GM18909 (cell line): ENCODE results near the gene LMTK3.
A peak's percentile ranks its signal among the peaks of the same experiment; 100 is the strongest.

Experiments
- ATAC-seq: cut with Tn5 transposase; IDR thresholded peaks from one replicate; pipeline ENCODE4 v1.9.1; 2021; ENCODE audit warnings: mild to moderate bottlenecking; ENCODE audit not compliant: unreplicated experiment, poor library complexity

LMTK3 gene

GRCh38 chr19:48454150-48454730 is 57.4 kb downstream of the LMTK3 start:
- ATAC-seq, result no peak

GRCh38 chr19:48452289-48453190 is 59.1 kb downstream of the LMTK3 start:
- no peak for ATAC-seq

DNA sequence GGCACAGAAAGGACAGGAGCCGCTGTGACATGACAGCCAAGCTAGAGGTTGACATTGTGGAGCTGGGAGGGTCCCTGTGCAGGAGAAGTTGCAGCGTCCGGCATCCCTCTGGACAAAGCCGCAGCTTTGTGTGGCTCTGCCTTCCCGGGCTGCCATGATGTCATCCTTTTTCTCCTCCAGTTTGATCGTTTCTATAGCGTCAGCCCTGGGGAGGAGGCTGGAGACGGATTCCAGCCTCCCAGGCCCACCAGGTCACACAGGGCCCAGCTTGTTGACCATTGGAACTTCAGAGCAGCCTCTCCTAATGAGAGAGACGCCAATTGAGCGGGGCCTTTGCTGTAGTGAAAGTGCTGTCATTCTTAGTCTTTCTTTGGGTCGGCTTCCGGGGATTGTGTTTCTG is 60.0 kb downstream of the LMTK3 start:
- ATAC-seq, result no peak

GRCh38 chr19:48450863-48451262 is 60.8 kb downstream of the LMTK3 start:
- no peak for ATAC-seq

DNA sequence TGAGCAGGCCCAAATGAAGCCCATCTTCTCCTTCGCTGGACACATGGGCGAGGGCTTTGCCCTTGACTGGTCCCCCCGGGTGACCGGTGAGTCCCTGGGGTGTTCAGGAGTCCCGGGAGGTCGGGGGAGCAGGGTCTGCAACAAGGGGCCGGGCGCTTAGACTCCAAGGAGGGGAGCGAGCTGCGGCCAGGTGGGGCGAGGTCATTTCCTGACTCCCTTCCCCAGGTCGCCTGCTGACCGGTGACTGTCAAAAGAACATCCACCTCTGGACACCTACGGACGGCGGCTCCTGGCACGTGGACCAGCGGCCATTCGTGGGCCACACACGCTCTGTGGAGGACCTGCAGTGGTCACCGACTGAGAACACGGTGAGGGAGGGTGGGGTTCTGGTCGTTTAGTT is 61.2 kb downstream of the LMTK3 start:
- no peak for ATAC-seq

- ATAC-seq, result no peak
Observed at GRCh38 chr19:48448563-48448962, 63.1 kb downstream of the LMTK3 start.

- ATAC-seq, result no peak
Observed at GRCh38 chr19:48446579-48446978, 65.1 kb downstream of the LMTK3 start.

DNA sequence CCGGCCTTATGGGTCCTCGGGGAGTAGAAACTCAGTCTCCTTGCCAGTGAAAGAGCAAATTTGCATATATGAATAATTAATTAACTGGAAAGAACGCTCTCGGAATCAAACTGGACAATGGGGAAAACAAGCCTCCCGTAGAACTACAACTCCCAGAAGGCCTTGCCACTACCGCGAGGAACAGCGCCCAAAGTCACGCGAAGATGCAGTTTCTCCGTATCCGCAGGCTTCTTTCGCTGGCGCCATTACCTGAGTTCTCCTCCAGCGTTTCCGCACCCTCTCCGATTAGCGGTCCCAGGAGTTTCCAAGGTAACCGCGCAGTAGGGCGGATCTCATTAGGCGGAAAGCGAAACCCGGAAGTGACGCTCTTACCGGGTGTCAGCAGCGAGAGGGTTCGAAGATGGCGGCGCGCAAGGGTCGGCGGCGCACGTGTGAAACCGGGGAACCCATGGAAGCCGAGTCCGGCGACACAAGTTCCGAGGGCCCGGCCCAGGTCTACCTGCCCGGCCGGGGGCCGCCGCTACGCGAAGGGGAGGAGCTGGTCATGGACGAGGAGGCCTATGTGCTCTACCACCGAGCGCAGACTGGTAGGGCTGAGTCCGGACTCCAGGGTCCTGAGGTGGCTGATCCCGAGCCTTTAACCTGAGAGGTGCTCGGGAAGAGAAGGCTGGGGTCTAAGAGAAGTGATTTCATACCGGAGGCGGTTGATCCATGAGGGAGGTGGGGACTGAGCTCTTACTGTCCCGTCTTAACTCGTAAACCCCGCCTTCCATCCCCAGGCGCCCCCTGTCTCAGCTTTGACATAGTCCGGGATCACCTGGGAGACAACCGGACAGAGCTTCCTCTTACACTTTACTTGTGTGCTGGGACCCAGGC is 65.8 kb downstream of the LMTK3 start, which contains the start of gene GRWD1:
Gene GRWD1 (plus strand): TSS at position 378 of the 876 bp plus-strand sequence. CDS start 23 bp downstream, at position 401.
- peak; percentile 89 for ATAC-seq

- peak; percentile 20 for ATAC-seq
Observed at GRCh38 chr19:48445256-48445605, 66.4 kb downstream of the LMTK3 start.

GRCh38 chr19:48444936-48445200 is 66.8 kb downstream of the LMTK3 start:
- no peak for ATAC-seq

DNA sequence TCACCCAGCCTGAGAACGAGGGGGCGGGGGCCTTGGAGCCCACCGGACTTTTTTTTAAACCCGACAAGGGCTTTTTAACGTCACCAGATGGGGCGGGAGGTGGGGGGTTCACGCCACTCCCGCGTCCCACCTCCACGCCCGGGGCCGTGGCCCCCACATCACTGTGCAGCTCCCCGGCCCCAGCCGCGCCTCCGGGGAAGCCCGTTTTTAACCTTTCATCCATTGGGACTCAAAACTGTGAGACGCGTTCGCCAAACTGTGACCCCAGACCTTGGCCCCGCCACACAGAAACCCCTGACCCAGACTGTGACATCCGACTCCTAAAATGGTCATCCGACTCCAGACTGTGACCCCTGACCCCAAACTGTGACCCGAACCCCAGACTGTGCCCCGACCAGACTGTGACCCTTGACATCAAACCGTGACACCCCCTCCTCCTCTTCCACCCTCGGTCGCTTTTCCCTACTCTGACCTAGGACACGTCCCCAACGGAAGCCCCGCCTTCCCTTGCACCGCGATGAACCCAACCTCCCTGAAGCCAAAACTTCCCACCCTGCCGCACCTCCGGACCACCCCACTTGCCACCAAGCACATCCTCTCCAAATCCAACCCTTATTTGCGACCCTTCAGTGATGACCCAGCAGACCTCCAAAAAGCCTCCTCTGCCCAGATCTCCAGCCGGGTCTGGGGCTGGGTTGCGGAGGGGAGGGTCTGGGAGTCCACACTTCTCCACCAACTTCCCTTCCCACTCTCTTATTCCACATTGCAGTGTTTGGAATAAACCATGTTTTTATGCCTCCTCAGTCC is 67.3 kb downstream of the LMTK3 start:
- ATAC-seq, result no peak

DNA sequence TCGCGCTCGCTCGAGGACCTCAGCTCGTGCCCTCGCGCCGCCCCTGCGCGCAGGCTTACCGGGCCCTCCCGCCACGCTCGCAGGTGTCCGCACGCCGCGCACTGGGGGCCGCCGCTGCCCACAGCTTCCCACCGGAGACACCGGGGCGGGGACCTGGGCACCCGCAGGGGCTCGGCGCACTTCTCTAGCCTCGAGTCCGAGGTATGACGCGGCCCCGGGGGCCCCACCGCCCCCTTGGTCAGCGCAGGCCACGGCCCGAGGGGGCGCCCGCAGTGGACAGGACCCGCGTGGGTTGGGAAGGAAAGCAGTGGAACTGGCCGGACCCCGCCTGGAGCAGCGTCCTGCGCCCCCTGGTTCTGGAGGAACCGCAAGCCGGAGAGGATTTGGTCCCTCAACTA is 67.9 kb downstream of the LMTK3 start:
- ATAC-seq, result no peak

- ATAC-seq, result no peak
Observed at GRCh38 chr19:48443256-48443655, 68.4 kb downstream of the LMTK3 start.

DNA sequence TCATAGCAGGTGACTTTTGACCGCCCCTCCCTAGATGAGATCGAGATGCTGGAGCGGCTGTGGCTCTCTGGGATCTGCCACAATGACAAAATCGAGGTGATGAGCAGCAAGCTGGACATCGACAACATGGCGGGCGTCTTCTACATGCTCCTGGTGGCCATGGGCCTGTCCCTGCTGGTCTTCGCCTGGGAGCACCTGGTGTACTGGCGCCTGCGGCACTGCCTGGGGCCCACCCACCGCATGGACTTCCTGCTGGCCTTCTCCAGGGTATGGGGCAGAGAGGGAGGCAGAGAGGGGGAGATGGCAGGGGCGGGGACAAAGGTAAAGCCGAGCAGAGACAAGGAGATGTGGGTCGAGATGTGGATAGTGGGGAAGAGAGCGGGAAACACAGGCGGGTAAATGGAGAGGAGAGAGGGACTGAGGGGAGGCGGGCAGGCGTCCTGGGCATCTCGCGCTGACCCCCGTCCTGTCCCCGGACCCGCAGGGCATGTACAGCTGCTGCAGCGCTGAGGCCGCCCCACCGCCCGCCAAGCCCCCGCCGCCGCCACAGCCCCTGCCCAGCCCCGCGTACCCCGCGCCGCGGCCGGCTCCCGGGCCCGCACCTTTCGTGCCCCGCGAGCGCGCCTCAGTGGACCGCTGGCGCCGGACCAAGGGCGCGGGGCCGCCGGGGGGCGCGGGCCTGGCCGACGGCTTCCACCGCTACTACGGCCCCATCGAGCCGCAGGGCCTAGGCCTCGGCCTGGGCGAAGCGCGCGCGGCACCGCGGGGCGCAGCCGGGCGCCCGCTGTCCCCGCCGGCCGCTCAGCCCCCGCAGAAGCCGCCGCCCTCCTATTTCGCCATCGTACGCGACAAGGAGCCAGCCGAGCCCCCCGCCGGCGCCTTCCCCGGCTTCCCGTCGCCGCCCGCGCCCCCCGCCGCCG is 69.3 kb downstream of the LMTK3 start:
- no peak for ATAC-seq

DNA sequence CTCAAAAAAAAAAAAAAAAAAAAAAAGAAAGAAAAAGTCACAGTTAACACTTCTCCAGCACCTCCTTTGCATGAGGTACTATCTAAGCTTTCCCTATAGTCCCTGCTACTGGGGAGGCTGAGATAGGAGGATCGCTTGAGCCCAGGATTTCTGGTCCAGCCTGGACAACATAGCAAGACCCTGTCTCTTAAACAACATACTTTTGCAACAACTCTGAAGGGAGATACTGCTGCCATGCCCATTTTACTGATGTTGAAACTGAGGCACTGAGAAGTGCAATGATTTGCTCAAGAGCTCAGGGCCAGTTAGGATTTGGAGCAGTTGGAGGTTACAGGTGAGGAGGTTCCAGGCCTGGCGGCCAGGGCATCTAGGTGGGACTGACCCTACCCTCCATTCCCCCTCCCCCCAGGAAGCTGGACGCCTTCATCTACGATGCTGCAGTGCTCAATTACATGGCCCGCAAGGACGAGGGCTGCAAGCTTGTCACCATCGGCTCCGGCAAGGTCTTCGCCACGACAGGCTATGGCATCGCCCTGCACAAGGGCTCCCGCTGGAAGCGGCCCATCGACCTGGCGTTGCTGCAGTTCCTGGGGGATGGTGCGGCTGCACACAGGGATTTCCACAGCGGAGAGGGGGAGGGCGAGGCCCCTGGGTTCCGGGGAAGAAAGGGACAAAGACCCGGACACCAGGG is 70.1 kb downstream of the LMTK3 start:
- ATAC-seq, result no peak

- no peak for ATAC-seq
Observed at GRCh38 chr19:48436586-48436985, 75.0 kb downstream of the LMTK3 start.
